ENCODE results near the gene POLR3H. TPM values are rescaled to one million over a fixed set of nuclear protein-coding genes. Genes with fewer than 3 reads are reported as not detected.
"Not testable (repeated sequence)": the region's sequence is repeated elsewhere in the genome, so short reads cannot be mapped to it uniquely, and the experiment has no call there.

POLR3H gene
- total RNA-seq = 18.6 TPM
- long read RNA-seq, full-length matches to known transcripts = 38 of 56 reads
- long read RNA-seq, partial matches to known transcripts = 1 of 56 reads
- long read RNA-seq, other reads (novel, unspliced or antisense) = 17 of 56 reads

- intact Hi-C loops (cut with DNase I) = loop anchor here (5.0 kb wide), 1 partner anchor 53 kb away; no protein-coding TSS in a partner anchor
- peak; percentile 99 for DNase-seq (ENCODE audit: low spot score)
Observed at GRCh38 chr22:41543854-41544670, at the start of gene POLR3H. TSS of gene POLR3H (minus strand) at chr22:41544470. CDS start at chr22:41544101, 369 bp downstream.

DNA sequence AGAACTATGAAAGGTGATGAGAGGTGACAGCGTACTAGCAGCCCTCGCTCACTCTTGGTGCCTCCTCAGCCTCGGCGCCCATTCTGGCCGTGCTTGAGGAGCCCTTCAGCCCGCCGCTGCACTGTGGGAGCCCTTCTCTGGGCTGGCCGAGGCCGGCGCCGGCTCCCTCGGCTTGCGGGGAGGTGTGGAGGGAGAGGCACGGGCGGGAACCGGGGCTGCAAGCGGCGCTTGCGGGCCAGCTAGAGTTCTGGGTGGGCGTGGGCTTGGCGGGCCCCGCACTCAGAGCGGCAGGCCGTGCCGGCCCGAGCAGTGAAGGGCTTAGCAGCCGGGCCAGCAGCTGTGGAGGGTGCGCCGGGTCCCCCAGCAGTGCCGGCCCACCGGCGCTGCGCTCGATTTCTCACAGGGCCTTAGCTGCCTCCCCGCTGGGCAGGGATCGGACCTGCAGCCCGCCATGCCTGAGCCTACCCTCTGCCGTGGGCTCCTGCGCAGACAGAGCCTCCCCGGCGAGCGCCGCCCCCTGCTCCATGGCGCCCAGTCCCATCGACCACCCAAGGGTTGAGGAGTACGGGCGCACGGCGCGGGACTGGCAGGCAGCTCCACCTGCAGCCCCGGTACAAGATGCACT is 49.2 kb upstream of the POLR3H start:
- intact Hi-C loops (cut with DNase I); DNase-seq (ENCODE audit: low spot score): not testable (repeated sequence)

- peak; percentile 100 for DNase-seq (ENCODE audit: low spot score)
- intact Hi-C loops (cut with DNase I) = no loop called here
Observed at GRCh38 chr22:41589391-41590241, 45.3 kb upstream of the POLR3H start, which contains the start of gene PMM1. TSS of gene PMM1 (minus strand) at chr22:41589840. CDS start at chr22:41589805, 35 bp downstream.

DNA sequence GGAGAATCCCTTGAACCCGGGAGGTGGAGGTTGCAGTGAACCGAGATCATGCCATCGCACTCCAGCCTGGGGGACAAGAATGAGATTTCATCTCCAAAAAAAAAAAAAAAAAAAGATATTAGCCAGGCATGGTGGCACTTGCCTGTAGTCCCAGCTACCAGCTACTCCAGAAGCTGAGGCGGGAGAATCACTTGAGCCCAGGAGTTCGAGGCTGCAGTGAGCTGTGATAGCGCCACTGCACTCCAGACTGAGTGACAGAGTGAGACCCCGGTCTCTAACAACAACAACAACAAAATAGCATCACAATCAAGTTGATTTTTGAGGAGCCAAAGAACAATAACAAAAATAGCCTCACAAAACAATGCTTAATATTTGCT is 43.1 kb upstream of the POLR3H start:
- DNase-seq (ENCODE audit: low spot score) = no peak
- intact Hi-C loops (cut with DNase I) = no loop called here

GRCh38 chr22:41585898-41586297 is 41.6 kb upstream of the POLR3H start:
- intact Hi-C loops (cut with DNase I) = no loop called here
- DNase-seq (ENCODE audit: low spot score) = no peak

- intact Hi-C loops (cut with DNase I) = no loop called here
Observed at GRCh38 chr22:41584881-41585280, 40.6 kb upstream of the POLR3H start.

GRCh38 chr22:41582694-41583093 is 38.4 kb upstream of the POLR3H start:
- DNase-seq (ENCODE audit: low spot score) = no peak
- intact Hi-C loops (cut with DNase I) = no loop called here

More at GRCh38 chr22:41584881-41585280, 40.6 kb upstream of the POLR3H start:
- DNase-seq (ENCODE audit: low spot score) = no peak

- intact Hi-C loops (cut with DNase I) = no loop called here
- no peak for DNase-seq (ENCODE audit: low spot score)
Observed at GRCh38 chr22:41579997-41580355, 35.7 kb upstream of the POLR3H start.

GRCh38 chr22:41579297-41579996 is 35.2 kb upstream of the POLR3H start:
- intact Hi-C loops (cut with DNase I) = no loop called here
- DNase-seq (ENCODE audit: low spot score) = no peak

DNA sequence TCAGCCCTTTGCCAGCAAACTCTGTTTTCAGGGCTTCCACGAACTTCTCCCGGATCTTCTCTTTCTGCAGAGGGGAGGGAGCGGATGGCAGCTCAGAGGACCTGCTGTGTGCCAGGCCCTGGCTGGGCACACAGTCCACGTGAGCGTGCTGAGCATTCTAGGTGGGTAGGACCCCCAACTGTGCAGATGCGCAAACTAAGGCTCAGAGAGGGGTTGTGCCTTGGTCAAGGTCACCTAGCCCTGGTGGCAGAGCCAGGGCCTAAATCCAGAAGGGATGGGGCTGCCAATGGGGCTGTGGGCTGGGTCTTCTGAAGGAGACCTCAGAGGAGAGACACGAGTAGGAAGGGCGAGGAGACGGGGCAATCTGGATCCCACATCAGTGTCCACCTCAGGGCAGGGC is 34.5 kb upstream of the POLR3H start:
- DNase-seq (ENCODE audit: low spot score) = no peak
- intact Hi-C loops (cut with DNase I) = no loop called here

DNA sequence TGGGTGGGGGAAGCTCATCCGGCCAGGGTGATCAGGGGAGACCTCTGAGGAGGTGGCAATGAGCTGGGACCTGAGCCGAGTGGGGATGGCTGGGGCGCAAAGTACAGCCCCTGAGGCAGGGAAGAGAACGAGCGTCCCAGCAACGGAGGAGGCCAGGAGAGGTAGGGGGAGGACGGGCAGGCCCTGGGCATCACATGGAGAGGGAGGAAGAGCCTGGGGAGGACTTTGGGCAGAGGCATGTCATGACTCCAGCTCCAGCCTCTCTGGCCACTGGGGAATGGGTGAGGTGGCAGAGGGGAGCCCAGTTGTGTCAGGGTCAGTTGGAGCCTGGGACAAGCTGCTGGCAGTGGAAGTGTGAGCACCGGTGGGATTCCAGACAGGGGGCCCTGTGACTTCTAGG is 33.8 kb upstream of the POLR3H start:
- no peak for DNase-seq (ENCODE audit: low spot score)

DNA sequence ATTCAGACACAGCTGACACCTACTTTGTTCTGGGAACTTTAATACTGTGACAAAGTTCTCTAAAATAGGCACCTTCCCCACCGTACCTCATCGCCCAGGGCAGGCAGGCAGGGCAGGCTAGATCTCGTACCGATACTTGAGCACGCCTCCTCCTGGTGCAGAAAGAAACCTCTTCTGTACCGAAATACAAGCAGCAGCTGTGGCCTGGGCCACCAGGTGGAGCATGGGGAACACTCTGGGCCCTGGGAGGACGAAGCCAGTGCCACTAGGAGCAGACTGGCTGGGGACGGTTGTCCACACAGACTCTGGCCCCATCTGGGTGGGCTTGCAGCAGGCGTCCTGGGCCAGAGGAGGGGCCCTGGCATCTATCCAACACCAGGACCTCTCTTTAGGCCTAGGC is 32.6 kb upstream of the POLR3H start:
- DNase-seq (ENCODE audit: low spot score) = no peak
- intact Hi-C loops (cut with DNase I) = loop anchor here (2.0 kb wide), 1 partner anchor 20 kb away; no protein-coding TSS in a partner anchor

More for the DNA sequence above, 33.8 kb upstream of the POLR3H start:
- intact Hi-C loops (cut with DNase I) = no loop called here

DNA sequence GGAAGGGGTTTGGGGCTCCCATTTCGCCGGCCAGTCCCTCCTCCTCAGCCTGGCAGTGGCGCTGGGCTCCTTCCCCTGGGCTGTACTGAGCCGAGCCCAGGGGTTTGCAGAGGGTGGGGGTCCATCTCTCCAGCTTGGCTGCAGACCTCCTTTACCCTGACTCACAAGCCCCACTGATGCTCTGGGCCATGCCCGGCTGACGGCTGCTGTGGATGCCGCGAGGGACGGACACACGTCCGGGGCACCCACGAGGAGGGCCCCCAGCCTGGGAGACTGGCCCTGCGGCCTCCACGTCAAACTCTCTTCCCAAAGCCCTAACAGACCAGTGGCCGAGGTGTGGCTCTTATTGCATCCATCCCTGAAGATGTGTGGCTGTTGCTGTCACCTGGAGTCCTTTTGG is 31.3 kb upstream of the POLR3H start:
- no peak for DNase-seq (ENCODE audit: low spot score)
- intact Hi-C loops (cut with DNase I) = no loop called here

DNA sequence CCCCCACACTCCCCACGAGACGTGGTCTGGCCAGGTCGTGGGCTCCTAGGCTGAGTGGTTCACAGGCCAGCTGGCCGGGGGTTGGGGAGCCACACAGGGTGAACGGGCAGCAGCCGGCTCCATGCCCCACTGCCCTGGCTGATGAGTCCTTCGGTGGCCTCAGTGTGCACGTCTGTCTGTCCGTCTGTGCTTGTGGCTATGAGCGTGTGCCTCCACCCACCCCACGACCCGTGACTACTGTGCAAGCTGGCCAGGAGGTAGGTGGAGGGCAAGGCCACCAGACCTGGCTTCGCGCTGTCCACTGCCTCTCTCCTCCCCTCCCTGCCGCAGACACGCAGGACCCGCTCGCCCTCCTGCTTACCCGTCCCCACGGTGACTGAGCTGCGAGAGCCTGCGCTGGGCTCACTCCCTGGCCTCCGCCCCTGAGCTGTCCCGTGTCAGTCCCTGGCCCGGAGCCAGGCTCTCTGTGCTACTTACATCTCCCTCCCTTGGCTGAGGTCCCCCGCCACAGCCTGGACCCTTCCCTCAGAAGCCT is 30.6 kb upstream of the POLR3H start:
- intact Hi-C loops (cut with DNase I) = no loop called here
- peak; percentile 84 for DNase-seq (ENCODE audit: low spot score)

DNA sequence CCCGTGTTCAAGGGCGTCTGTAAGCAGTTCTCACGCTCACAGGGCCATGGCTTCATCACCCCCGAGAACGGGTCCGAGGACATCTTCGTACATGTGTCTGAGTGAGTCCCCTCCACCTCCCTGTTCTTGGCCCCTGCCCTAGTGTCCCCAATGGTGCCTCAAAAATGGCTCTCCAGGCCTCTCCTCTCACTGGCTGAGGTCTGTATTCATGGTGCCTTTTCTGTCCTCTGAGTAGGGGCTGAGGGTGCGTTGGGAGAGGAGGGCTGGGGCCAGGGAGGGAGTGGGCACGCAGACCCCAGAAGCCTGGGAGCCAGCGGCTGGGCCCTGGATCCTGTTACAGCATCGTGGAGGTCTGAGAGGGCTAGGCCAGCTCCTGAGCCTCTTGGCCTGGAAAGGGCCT is 29.4 kb upstream of the POLR3H start:
- intact Hi-C loops (cut with DNase I) = no loop called here
- no peak for DNase-seq (ENCODE audit: low spot score)

DNA sequence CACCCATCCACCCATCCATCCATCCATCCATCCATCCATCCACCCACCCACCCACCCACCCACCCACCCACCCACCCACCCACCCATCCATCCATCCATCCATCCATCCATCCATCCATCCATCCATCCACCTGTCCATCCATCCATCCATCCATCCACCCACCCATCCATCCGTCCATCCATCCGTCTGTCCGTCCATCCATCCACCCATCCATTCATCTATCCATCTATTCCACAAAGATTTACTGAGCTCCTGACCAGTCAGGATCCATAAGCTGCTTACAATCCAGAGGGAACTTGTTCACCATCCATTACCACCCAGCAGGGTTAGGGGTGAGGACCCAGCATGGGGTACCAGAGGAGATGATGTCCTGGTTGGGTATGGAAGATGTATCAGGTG is 28.0 kb upstream of the POLR3H start:
- DNase-seq (ENCODE audit: low spot score); intact Hi-C loops (cut with DNase I): not testable (repeated sequence)

DNA sequence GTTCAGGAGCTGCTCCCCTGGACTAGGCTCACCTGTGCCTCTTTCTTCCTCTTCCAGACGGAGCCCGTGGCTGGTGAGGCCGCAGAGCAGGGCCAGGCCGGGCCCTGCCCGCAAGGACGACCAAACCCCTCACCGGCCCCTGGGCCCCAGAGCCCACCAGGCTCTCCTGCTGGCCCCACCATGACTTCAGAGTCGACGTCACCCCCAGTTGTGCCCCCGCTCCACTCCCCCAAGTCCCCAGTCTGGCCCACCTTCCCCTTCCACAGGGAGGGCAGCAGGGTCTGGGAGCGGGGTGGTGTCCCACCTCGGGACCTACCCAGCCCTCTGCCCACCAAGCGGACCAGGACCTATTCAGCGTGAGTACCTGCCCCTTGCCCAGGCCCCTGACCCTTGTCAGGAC is 27.5 kb upstream of the POLR3H start:
- no peak for DNase-seq (ENCODE audit: low spot score)
- intact Hi-C loops (cut with DNase I) = no loop called here

- intact Hi-C loops (cut with DNase I) = no loop called here
Observed at GRCh38 chr22:41570221-41570620, 26.0 kb upstream of the POLR3H start.

GRCh38 chr22:41568811-41569210 is 24.5 kb upstream of the POLR3H start:
- intact Hi-C loops (cut with DNase I) = no loop called here
- no peak for DNase-seq (ENCODE audit: low spot score)

More at GRCh38 chr22:41570221-41570620, 26.0 kb upstream of the POLR3H start:
- no peak for DNase-seq (ENCODE audit: low spot score)

Data from cardiac septum (tissue), 1 donor.